ENCODE results near the gene AGBL1.

- TF ChIP-seq CTCF (conservative IDR thresholded peaks at IDR 0.05 in 1 of 2, IDR thresholded peaks at IDR 0.05 in 1 of 2; ENCODE audit: extremely low read depth in 1 of 2, insufficient read depth in 1 of 2, low read depth in 1 of 2, low read length in 2 of 2) (no peak), EZH2 (IDR thresholded peaks at IDR 0.05; ENCODE audit: borderline replicate concordance, low read length) (no peak)
These were observed 88.2 kb downstream of the AGBL1 start for GRCh38 chr15:86167841-86168240.
